H1 (cell line): ENCODE results near the gene NFASC. TPM values are rescaled to one million over a fixed set of nuclear protein-coding genes. Genes with fewer than 3 reads are reported as not detected.

Experiments
- CTCF ChIA-PET: fragments of 300-600 bp; sonication (Branson Sonifier 250); formaldehyde crosslinking; loops from one replicate; lab custom pipeline; 2021; ENCODE audit not compliant: partially characterized antibody; lab: Charles Lee
- POLR2A ChIA-PET: fragments of 300-600 bp; sonication (Branson Sonifier 250); formaldehyde crosslinking; loops from one replicate; lab custom pipeline; 2021; ENCODE audit warnings: inconsistent platforms; ENCODE audit not compliant: partially characterized antibody; lab: Charles Lee
- DNase-seq, 2 experiments: peaks; one replicate each; pipeline versions ENCODE4 v3.0.0 to v3.0.0-alpha.2; 2010 to 2022; ENCODE audit warnings: low spot score in 2 of 2, low read depth in 1 of 2, mixed read lengths in 1 of 2
- FAIRE-seq: peaks from 2 replicates; lab custom pipeline; 2011; peaks lifted over from hg19 to GRCh38; lab: Jason Lieb, UNC
- H2AFZ ChIP-seq: 2 replicates; pipeline ENCODE4 v1.8.1; 2012; ENCODE audit warnings: low read length, inconsistent platforms
- H2AK5ac ChIP-seq: 2 replicates; pipeline ENCODE4 v1.6.1; 2013; ENCODE audit warnings: low read depth, low read length
- H2BK120ac ChIP-seq: replicated peaks from 2 replicates; pipeline ENCODE3; 2013; ENCODE audit warnings: low read depth, low read length, inconsistent platforms
- H2BK12ac ChIP-seq: 2 replicates; pipeline ENCODE4 v1.6.1; 2013; ENCODE audit warnings: low read depth, low read length
- H2BK15ac ChIP-seq: 2 replicates; pipeline ENCODE4 v1.6.1; 2013; ENCODE audit warnings: low read length
- H2BK20ac ChIP-seq: 2 replicates; pipeline ENCODE4 v1.6.1; 2013; ENCODE audit warnings: low read length
- H2BK5ac ChIP-seq: 2 replicates; pipeline ENCODE4 v1.6.1; 2013; ENCODE audit warnings: low read depth, low read length
- H3K14ac ChIP-seq: 2 replicates; pipeline ENCODE4 v1.6.1; 2013; ENCODE audit warnings: inconsistent platforms; ENCODE audit not compliant: insufficient read length
- H3K18ac ChIP-seq: 2 replicates; pipeline ENCODE4 v1.6.1; 2013; ENCODE audit warnings: low read length; ENCODE audit errors: extremely low read depth
- H3K23ac ChIP-seq: 2 replicates; pipeline ENCODE4 v1.6.1; 2013; ENCODE audit warnings: inconsistent platforms; ENCODE audit not compliant: insufficient read length
- H3K23me2 ChIP-seq: 2 replicates; pipeline ENCODE4 v1.6.1; 2013; ENCODE audit warnings: low read depth, low read length
- H3K27ac ChIP-seq: 2 replicates; pipeline ENCODE4 v1.6.1; 2011; ENCODE audit warnings: low read depth, low read length, inconsistent platforms
- H3K27me3 ChIP-seq, 4 experiments: replicated peaks in 1 of 4; 1 replicate in 1 of 4; 2 replicates in 3 of 4; pipeline versions ENCODE4 v1.6.1 to v1.8.1; 2011 to 2013; ENCODE audit warnings: low read length in 3 of 4, mild to moderate bottlenecking in 3 of 4, inconsistent platforms in 2 of 4, mixed read lengths in 2 of 4, moderate library complexity in 1 of 4; ENCODE audit not compliant: control insufficient read depth in 3 of 4, insufficient read depth in 3 of 4; ENCODE audit errors: extremely low read depth in 1 of 4
- H3K36me3 ChIP-seq, 4 experiments: 2 replicates each; pipeline versions ENCODE4 v1.6.1 to v1.8.1; 2011 to 2013; ENCODE audit warnings: mild to moderate bottlenecking in 4 of 4, low read length in 3 of 4, moderate library complexity in 2 of 4, control low read depth in 1 of 4, inconsistent platforms in 1 of 4; ENCODE audit not compliant: insufficient read depth in 4 of 4, control insufficient read depth in 2 of 4
- H3K4ac ChIP-seq: replicated peaks from 2 replicates; pipeline ENCODE3; 2013; ENCODE audit warnings: low read length, low read depth, mixed read lengths, inconsistent platforms; ENCODE audit not compliant: insufficient read length
- H3K4me1 ChIP-seq, 4 experiments: replicated peaks in 1 of 4; 1 replicate in 1 of 4; 2 replicates in 3 of 4; pipeline versions ENCODE4 v1.6.1 to v1.8.1; 2011 to 2013; ENCODE audit warnings: low read length in 3 of 4, inconsistent platforms in 2 of 4, mixed read lengths in 1 of 4; ENCODE audit not compliant: insufficient read depth in 4 of 4, control insufficient read depth in 3 of 4
- H3K4me2 ChIP-seq, 2 experiments: 2 replicates each; pipeline versions ENCODE4 v1.6.1 to v1.8.1; 2011 to 2013; ENCODE audit warnings: low read depth in 2 of 2, low read length in 2 of 2, control low read depth in 1 of 2, inconsistent platforms in 1 of 2, mild to moderate bottlenecking in 1 of 2; ENCODE audit not compliant: insufficient read depth in 1 of 2
- H3K4me3 ChIP-seq, 4 experiments: fragments of 200-600, 300-600 bp in 1 of 4; sonication (generic), shearing (Covaris generic), sonication (Bioruptor Twin) in 1 of 4; 2 replicates each; pipeline versions ENCODE4 v1.5.1 to v1.8.1; 2011 to 2016; ENCODE audit warnings: low read length in 4 of 4, low read depth in 3 of 4, control low read depth in 2 of 4, inconsistent platforms in 2 of 4, mild to moderate bottlenecking in 2 of 4, mixed read lengths in 1 of 4, moderate library complexity in 1 of 4; ENCODE audit not compliant: insufficient read depth in 2 of 4; ENCODE audit errors: extremely low read depth in 1 of 4
- H3K56ac ChIP-seq: replicated peaks from 2 replicates; pipeline ENCODE3; 2013; ENCODE audit warnings: low read depth, mild to moderate bottlenecking, mixed read lengths, low read length, inconsistent platforms; ENCODE audit not compliant: insufficient read length
- H3K79me1 ChIP-seq: 2 replicates; pipeline ENCODE4 v1.6.1; 2013; ENCODE audit warnings: low read depth, low read length, control low read depth
- H3K79me2 ChIP-seq, 2 experiments: 2 replicates each; pipeline versions ENCODE4 v1.6.1 to v1.8.1; 2012 to 2013; ENCODE audit warnings: low read length in 2 of 2, mild to moderate bottlenecking in 2 of 2, inconsistent platforms in 1 of 2; ENCODE audit not compliant: insufficient read depth in 2 of 2, control insufficient read depth in 1 of 2
- H3K9ac ChIP-seq, 4 experiments: replicated peaks in 1 of 4; 1 replicate in 1 of 4; 2 replicates in 3 of 4; pipeline versions ENCODE4 v1.6.1 to v1.8.1; 2011 to 2013; ENCODE audit warnings: low read depth in 3 of 4, low read length in 3 of 4, control low read depth in 2 of 4, mild to moderate bottlenecking in 2 of 4, moderate library complexity in 2 of 4, inconsistent platforms in 1 of 4; ENCODE audit errors: extremely low read depth in 1 of 4
- H3K9me3 ChIP-seq, 2 experiments: 2 replicates each; pipeline versions ENCODE4 v1.6.1 to v1.8.1; 2012 to 2013; ENCODE audit warnings: mild to moderate bottlenecking in 2 of 2, moderate library complexity in 2 of 2, control low read depth in 1 of 2, inconsistent platforms in 1 of 2, low read depth in 1 of 2, low read length in 1 of 2, mixed read lengths in 1 of 2; ENCODE audit not compliant: insufficient read depth in 2 of 2
- H4K20me1 ChIP-seq, 2 experiments: replicated peaks in 1 of 2; 2 replicates each; pipeline versions ENCODE3 to v1.8.1; 2011 to 2013; ENCODE audit warnings: inconsistent platforms in 2 of 2, low read length in 2 of 2, mild to moderate bottlenecking in 1 of 2; ENCODE audit not compliant: insufficient read depth in 2 of 2, control insufficient read depth in 1 of 2
- H4K5ac ChIP-seq: 2 replicates; pipeline ENCODE4 v1.6.1; 2013; ENCODE audit warnings: low read length, low read depth, mixed read lengths, inconsistent platforms; ENCODE audit not compliant: insufficient read length
- H4K8ac ChIP-seq: 2 replicates; pipeline ENCODE4 v1.8.0; 2013; ENCODE audit warnings: mild to moderate bottlenecking, moderate library complexity, low read length, inconsistent platforms; ENCODE audit not compliant: insufficient read depth; ENCODE audit errors: extremely low read depth
- H4K91ac ChIP-seq: replicated peaks from 2 replicates; pipeline ENCODE3; 2013; ENCODE audit warnings: low read length, mixed read lengths, inconsistent platforms; ENCODE audit not compliant: insufficient read length
- ASH2L ChIP-seq: fragments of 200-600, 300-600 bp; sonication (generic); IDR thresholded peaks from one replicate; pipeline ENCODE4 v1.7.1; 2017; ENCODE audit warnings: low read length
- BACH1 ChIP-seq: IDR thresholded peaks from 2 replicates; pipeline ENCODE4 v1.6.1; 2012; ENCODE audit warnings: low read length, improper control_type of control experiment
- BCL11A ChIP-seq, 2 experiments: IDR thresholded peaks; one replicate each; pipeline ENCODE4 v1.6.1; 2011; ENCODE audit warnings: low read depth in 2 of 2, low read length in 2 of 2, mild to moderate bottlenecking in 2 of 2
- CBX5 ChIP-seq: fragments of 300-800, 300-1000 bp; sonication (generic); IDR thresholded peaks from 2 replicates; pipeline ENCODE4 v1.7.1; 2016; ENCODE audit warnings: antibody characterized with exemption, low read length, low read depth
- CBX8 ChIP-seq: fragments of 300-800, 300-1000 bp; sonication (generic); IDR thresholded peaks from 2 replicates; pipeline ENCODE4 v1.7.1; 2016; ENCODE audit warnings: low read depth, low read length, borderline replicate concordance
- CHD2 ChIP-seq: IDR thresholded peaks from 2 replicates; pipeline ENCODE4 v1.6.1; 2012; ENCODE audit warnings: low read length, improper control_type of control experiment
- CTBP2 ChIP-seq: IDR thresholded peaks from 2 replicates; pipeline ENCODE4 v1.7.0; 2011; ENCODE audit warnings: borderline replicate concordance, mild to moderate bottlenecking, moderate library complexity, mixed read lengths, low read length; ENCODE audit not compliant: insufficient read depth, insufficient read length
- KDM1A ChIP-seq: fragments of 200-600, 300-600 bp; sonication (generic); IDR thresholded peaks from 2 replicates; pipeline ENCODE4 v1.7.1; 2016; ENCODE audit warnings: mild to moderate bottlenecking, low read length, borderline replicate concordance
- MAFK ChIP-seq: IDR thresholded peaks from 2 replicates; pipeline ENCODE4 v1.6.1; 2012; ENCODE audit warnings: low read depth, mild to moderate bottlenecking, improper control_type of control experiment, low read length
- RNF2 ChIP-seq: fragments of 200-900, 300-1000 bp; sonication (generic); IDR thresholded peaks from 2 replicates; pipeline ENCODE4 v1.7.1; 2016; ENCODE audit warnings: borderline replicate concordance, low read depth, mild to moderate bottlenecking, antibody characterized with exemption, low read length; ENCODE audit not compliant: poor library complexity, severe bottlenecking; ENCODE audit errors: missing control alignments
- TBP ChIP-seq: IDR thresholded peaks from 2 replicates; pipeline ENCODE4 v1.6.1; 2011; ENCODE audit warnings: low read depth, low read length, improper control_type of control experiment
- whole genome bisulfite sequencing, 2 experiments: shearing (Covaris generic) in 1 of 2; methylation state at CpG; one replicate each; pipeline versions ENCODE4 v1.1.6 to v1.1.7; 2013 to 2015; ENCODE audit warnings: low lambda C conversion rate in 2 of 2, mixed read lengths in 2 of 2, inconsistent platforms in 1 of 2, low coverage in 1 of 2, missing lambda C conversion rate in 1 of 2; ENCODE audit not compliant: insufficient replicate concordance in 2 of 2, insufficient coverage in 1 of 2, insufficient read length in 1 of 2; ENCODE audit errors: extremely low coverage in 1 of 2, missing lambda C conversion rate in 1 of 2; 5-methylcytosine and 5-hydroxymethylcytosine counted together
- polyA plus RNA-seq, 7 experiments: library from polyadenylated mRNA; depleted of rRNA in 3 of 7; stranded (reverse) in 5 of 7; unstranded in 2 of 7; fragments of >200 nt in 5 of 7; fragments of 200-250 nt in 2 of 7; gene quantifications; 1 replicate in 5 of 7; 2 replicates in 1 of 7; 4 replicates in 1 of 7; pipeline versions ENCODE4 v1.2.1 to v1.2.3, GENCODE V29; 2011 to 2013; ENCODE audit warnings: missing spikeins in 2 of 7, mixed read lengths in 2 of 7
- total RNA-seq: library from RNA; stranded (reverse); fragmentation: NEBNext Ultra II Directional; extraction: Animal tissue kit (Norgen Biotek cat#: 25700); gene quantifications from 2 replicates; pipeline ENCODE4 v1.2.1, GENCODE V29; 2021
- TF ChIP-seq, protein P1 (sequence below): IDR thresholded peaks from 2 replicates; pipeline ENCODE4 v1.6.1; 2012; ENCODE audit warnings: inconsistent platforms

NFASC gene
- total and polyA plus RNA-seq, 2 of the 8 experiments (the other 6 are each of a cell fraction or from before 2014, with no cell fraction given): 5.0 to 15.2 TPM

DNA sequence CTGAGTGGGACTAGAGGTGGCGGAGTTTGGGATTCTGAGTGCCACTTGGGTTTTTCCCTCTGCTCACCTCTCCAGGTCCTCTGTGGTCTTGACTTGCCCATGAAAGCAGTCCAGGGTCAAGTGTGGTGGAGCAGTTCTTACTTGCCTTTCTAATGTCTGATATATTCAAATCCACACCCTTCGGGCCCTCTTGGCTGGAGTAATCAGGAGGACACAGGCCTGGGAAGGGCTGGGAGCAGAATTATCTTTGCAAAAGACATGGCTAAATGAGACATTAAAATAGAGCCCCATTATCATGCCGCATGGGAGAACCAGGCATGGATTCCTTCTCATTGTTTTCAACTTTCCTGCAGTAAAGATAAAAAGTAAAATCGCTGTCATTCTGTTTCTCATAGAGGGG is 74.0 kb downstream of the NFASC start:
- no peaks in the 10 kb centered on the region for H3K79me2 ChIP-seq
- H4K8ac ChIP-seq: no peak overlapping the region
- no peaks in the 10 kb centered on the region for H3K27me3 ChIP-seq
- no peak overlapping the region for H2BK15ac ChIP-seq
- H2BK12ac ChIP-seq: no peak overlapping the region
- no peak overlapping the region for H2AFZ ChIP-seq
- H3K4me2 ChIP-seq: no peak overlapping the region
- no peaks in the 10 kb centered on the region for H3K36me3 ChIP-seq
- CTCF ChIA-PET: interaction anchor here (1.1 to 11.9 kb wide), 6 partner anchors 15 to 135 kb away, joined by 3 to 278 read pairs (median 32); no protein-coding TSS in a partner anchor
- no peak overlapping the region for H3K27ac ChIP-seq
- DNase-seq (no peak), FAIRE-seq (no peak)
- H2AK5ac ChIP-seq: no peak overlapping the region
- H3K9me3 ChIP-seq: no peaks in the 10 kb centered on the region
- H3K4ac ChIP-seq: no peak overlapping the region
- H3K79me1 ChIP-seq: no peaks in the 10 kb centered on the region
- H4K5ac ChIP-seq: no peak overlapping the region
- no peak overlapping the region for H3K9ac ChIP-seq
- H2BK120ac ChIP-seq: no peak overlapping the region
- H3K4me3 ChIP-seq: no peak overlapping the region
- 0 out of 2 replicates have a peak, but pooled peaks cover 4% of the 10 kb centered on the region for H3K23me2 ChIP-seq
- no peak overlapping the region for H2BK20ac ChIP-seq
- no peak overlapping the region for H3K18ac ChIP-seq
- TF ChIP-seq KDM1A: no peak
- TF ChIP-seq CBX5: no peak
- TF ChIP-seq ASH2L: no peak
- no peak for TF ChIP-seq RNF2
- no peak for TF ChIP-seq BACH1
- TF ChIP-seq, protein P1, sequence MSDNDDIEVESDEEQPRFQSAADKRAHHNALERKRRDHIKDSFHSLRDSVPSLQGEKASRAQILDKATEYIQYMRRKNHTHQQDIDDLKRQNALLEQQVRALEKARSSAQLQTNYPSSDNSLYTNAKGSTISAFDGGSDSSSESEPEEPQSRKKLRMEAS: no peak
- TF ChIP-seq MAFK: no peak
- TF ChIP-seq BCL11A (IDR thresholded peaks at IDR 0.05; ENCODE audit: low read depth in 2 of 2, low read length in 2 of 2): no peak
- no peak for TF ChIP-seq CHD2
- TF ChIP-seq CTBP2: no peak
- no peak for TF ChIP-seq TBP
- TF ChIP-seq CBX8: no peak
- TF ChIP-seq, all 59 proteins: peak for 0
- POLR2A ChIA-PET: interaction anchor here (1.5 kb wide), 1 partner anchor 12 kb away, joined by 3 read pairs; no protein-coding TSS in a partner anchor
- no peak overlapping the region for H4K91ac ChIP-seq
- peaks cover 0 to 3% (median 2%) of the 10 kb centered on the region in 4 experiments; a peak in 2 of 7 replicates for H3K4me1 ChIP-seq
- H3K14ac ChIP-seq: no peak overlapping the region
- WGBS, 2 experiments: 89% methylated on average over 4 of the region's 4 CpGs; no CpG with 5 or more reads in 1 of the 2 experiments
- no peak overlapping the region for H3K23ac ChIP-seq
- no peak overlapping the region for H2BK5ac ChIP-seq
- no peak overlapping the region for H3K56ac ChIP-seq
- H4K20me1 ChIP-seq: peaks cover 0 to 2% of the 10 kb centered on the region in 2 experiments
